Measurements from ENCODE around the gene BTNL2. TPM values are rescaled to one million over a fixed set of nuclear protein-coding genes. Genes with fewer than 3 reads are reported as not detected.
"Not testable (repeated sequence)": the region's sequence is repeated elsewhere in the genome, so short reads cannot be mapped to it uniquely, and the experiment has no call there.

BTNL2 gene
- total RNA-seq, 1 experiment from 2014 or later, result not detected

GRCh38 chr6:32359225-32359624 is 47.8 kb downstream of the BTNL2 start:
- H3K9me3 ChIP-seq (replicated peaks); H3K4me3 ChIP-seq; DNase-seq; H3K27ac ChIP-seq; H3K27me3 ChIP-seq; H3K36me3 ChIP-seq: not testable (repeated sequence)
- peaks cover 13% of the 10 kb centered on the region for H3K4me1 ChIP-seq

- H3K27me3 ChIP-seq; H3K36me3 ChIP-seq; H3K27ac ChIP-seq; H3K4me3 ChIP-seq; H3K9me3 ChIP-seq (replicated peaks); DNase-seq: not testable (repeated sequence)
- H3K4me1 ChIP-seq, result peaks cover 13% of the 10 kb centered on the region
Observed at GRCh38 chr6:32358548-32358947, 48.4 kb downstream of the BTNL2 start.

GRCh38 chr6:32355018-32355417 is 52.0 kb downstream of the BTNL2 start:
- Histone ChIP-seq H3K36me3 (no peaks in the 10 kb centered on the region), H3K27me3 (no peaks in the 10 kb centered on the region), H3K9me3 (replicated peaks) (no peaks in the 10 kb centered on the region), H3K27ac (no peak overlapping the region), H3K4me3 (no peak overlapping the region), H3K4me1 (peaks cover 8% of the 10 kb centered on the region)
- DNase-seq, result no peak

GRCh38 chr6:32353348-32353747 is 53.6 kb downstream of the BTNL2 start:
- H3K4me3 ChIP-seq, result no peak overlapping the region
- H3K36me3 ChIP-seq, result no peaks in the 10 kb centered on the region
- no peaks in the 10 kb centered on the region for H3K27me3 ChIP-seq
- no peak for DNase-seq
- no peak overlapping the region for H3K27ac ChIP-seq
- no peaks in the 10 kb centered on the region for H3K9me3 ChIP-seq (replicated peaks)
- no peaks in the 10 kb centered on the region for H3K4me1 ChIP-seq

Other genes starting within 250 kb of the BTNL2 start
- 6.4 and 8.8 TPM in 2 replicates for gene EGFL8, start 242.6 kb downstream of the BTNL2 start, total RNA-seq (2014; rRNA removed; shearing (Covaris generic))
- 66.1 and 70.3 TPM in 2 replicates for gene AGPAT1, start 231.1 kb downstream of the BTNL2 start, total RNA-seq (2014; rRNA removed; shearing (Covaris generic))
- 60.0 and 63.7 TPM in 2 replicates for gene RNF5, start 228.8 kb downstream of the BTNL2 start, total RNA-seq (2014; rRNA removed; shearing (Covaris generic))
- 0.71 and 1.4 TPM in 2 replicates for gene AGER, start 222.9 kb downstream of the BTNL2 start, total RNA-seq (2014; rRNA removed; shearing (Covaris generic))
- 39.4 and 41.7 TPM in 2 replicates for gene PBX2, start 217.0 kb downstream of the BTNL2 start, total RNA-seq (2014; rRNA removed; shearing (Covaris generic))
- 2.8 and 3.6 TPM in 2 replicates for gene GPSM3, start 214.5 kb downstream of the BTNL2 start, total RNA-seq (2014; rRNA removed; shearing (Covaris generic))
- 4.1 and 4.9 TPM in 2 replicates for gene NOTCH4, start 183.1 kb downstream of the BTNL2 start, total RNA-seq (2014; rRNA removed; shearing (Covaris generic))
- not detected in 2 replicates for gene TSBP1, start 35.3 kb downstream of the BTNL2 start, total RNA-seq (2014; rRNA removed; shearing (Covaris generic))
- not detected in 2 replicates for gene HLA-DRA, start 32.7 kb upstream of the BTNL2 start, total RNA-seq (2014; rRNA removed; shearing (Covaris generic))
- not detected in 2 replicates for gene HLA-DRB5, start 123.1 kb upstream of the BTNL2 start, total RNA-seq (2014; rRNA removed; shearing (Covaris generic))
- not detected in 2 replicates for gene HLA-DRB1, start 182.7 kb upstream of the BTNL2 start, total RNA-seq (2014; rRNA removed; shearing (Covaris generic))
- not detected in 2 replicates for gene HLA-DQA1, start 230.2 kb upstream of the BTNL2 start, total RNA-seq (2014; rRNA removed; shearing (Covaris generic))